Cardiac fibroblast (primary cell): ENCODE measurements around the gene MAP4K4.
"Not testable (repeated sequence)": the region's sequence is repeated elsewhere in the genome, so short reads cannot be mapped to it uniquely, and the experiment has no call there.

ENCODE experiments used
- DNase-seq, 2 donors: peaks; one replicate each; pipeline versions ENCODE4 v3.0.0 to v3.0.0-alpha.2; 2010; ENCODE audit warnings: low read depth in 2 of 2
- H3K4me3 ChIP-seq, 2 donors: replicated peaks in 1 of 2; 1 replicate in 1 of 2; 2 replicates in 1 of 2; pipeline ENCODE4 v1.5.1; 2011; ENCODE audit warnings: low read depth in 2 of 2, low read length in 2 of 2, mild to moderate bottlenecking in 2 of 2, moderate library complexity in 1 of 2
- CTCF ChIP-seq: IDR thresholded peaks from one replicate; pipeline ENCODE4 v1.5.1; 2011; ENCODE audit warnings: low read depth, mild to moderate bottlenecking, low read length, inconsistent platforms

The MAP4K4 gene

GRCh38 chr2:101902169-101902568 lies 204.7 kb downstream of the MAP4K4 start:
- no peak for DNase-seq
- no peak for TF ChIP-seq CTCF
- no peak overlapping the region for H3K4me3 ChIP-seq

- no peak for DNase-seq
- H3K4me3 ChIP-seq = no peak overlapping the region
- TF ChIP-seq CTCF = no peak
Measured at GRCh38 chr2:101904916-101905315, 207.4 kb downstream of the MAP4K4 start.

GRCh38 chr2:101905746-101906336 lies 208.3 kb downstream of the MAP4K4 start:
- no peak for DNase-seq
- H3K4me3 ChIP-seq = no peak overlapping the region
- no peak for TF ChIP-seq CTCF

GRCh38 chr2:101909760-101910159 lies 212.3 kb downstream of the MAP4K4 start:
- H3K4me3 ChIP-seq = no peak overlapping the region
- DNase-seq = no peak
- TF ChIP-seq CTCF = no peak

GRCh38 chr2:101912545-101912944 lies 215.0 kb downstream of the MAP4K4 start:
- no peak for TF ChIP-seq CTCF
- no peak overlapping the region for H3K4me3 ChIP-seq
- DNase-seq = no peak

- no peak overlapping the region for H3K4me3 ChIP-seq
- no peak for DNase-seq
- TF ChIP-seq CTCF = no peak
Measured at GRCh38 chr2:101921319-101921952, 223.9 kb downstream of the MAP4K4 start.

GRCh38 chr2:101921953-101922325 lies 224.4 kb downstream of the MAP4K4 start:
- no peak for TF ChIP-seq CTCF
- no peak overlapping the region for H3K4me3 ChIP-seq
- DNase-seq = no peak

- H3K4me3 ChIP-seq = not testable (repeated sequence)
Measured at GRCh38 chr2:101924311-101924710, 226.8 kb downstream of the MAP4K4 start.

More at GRCh38 chr2:101924311-101924710, 226.8 kb downstream of the MAP4K4 start:
- not testable (repeated sequence) for DNase-seq
